MM.1S (cell line): Measurements from ENCODE around the gene OSBP2.

Experiments
- DNase-seq: peaks from one replicate; pipeline ENCODE4 v3.0.0-alpha.2; 2015
- H2AFZ ChIP-seq: fragments of 300-600 bp; sonication (generic); 2 replicates; pipeline ENCODE4 v1.6.0; 2016; ENCODE audit warnings: antibody characterized with exemption, low read length
- H3F3A ChIP-seq: fragments of 300-600 bp; sonication (generic); 2 replicates; pipeline ENCODE4 v1.6.1; 2016; ENCODE audit warnings: mild to moderate bottlenecking, antibody characterized with exemption, low read length, moderate library complexity, mixed read lengths; ENCODE audit not compliant: insufficient read depth
- H3K27ac ChIP-seq: fragments of 300-600 bp; sonication (generic); 2 replicates; pipeline ENCODE4 v1.5.1; 2016; ENCODE audit warnings: mild to moderate bottlenecking, low read length
- H3K27me3 ChIP-seq: fragments of 300-600 bp; sonication (generic); replicated peaks from 2 replicates; pipeline ENCODE4 v1.6.0; 2016; ENCODE audit warnings: low read length; ENCODE audit not compliant: insufficient read depth
- H3K36me3 ChIP-seq: fragments of 300-600 bp; sonication (generic); replicated peaks from 2 replicates; pipeline ENCODE4 v1.6.1; 2016; ENCODE audit warnings: mild to moderate bottlenecking, low read length, mixed read lengths; ENCODE audit not compliant: insufficient read depth
- H3K4me1 ChIP-seq: fragments of 300-600 bp; sonication (generic); 2 replicates; pipeline ENCODE4 v1.6.1; 2016; ENCODE audit warnings: low read length, mixed read lengths
- H3K4me2 ChIP-seq: fragments of 300-600 bp; sonication (generic); 2 replicates; pipeline ENCODE4 v1.6.0; 2016; ENCODE audit warnings: low read depth, low read length
- H3K4me3 ChIP-seq: fragments of 300-600 bp; sonication (generic); 2 replicates; pipeline ENCODE4 v1.5.1; 2016; ENCODE audit warnings: low read length, mixed read lengths
- H3K79me2 ChIP-seq: fragments of 300-600 bp; sonication (generic); 2 replicates; pipeline ENCODE4 v1.6.1; 2016; ENCODE audit warnings: mixed run types, low read length, mixed read lengths
- H3K9ac ChIP-seq: fragments of 300-600 bp; sonication (generic); 2 replicates; pipeline ENCODE4 v1.6.1; 2016; ENCODE audit warnings: low read length, mixed read lengths
- H3K9me2 ChIP-seq: fragments of 300-600 bp; sonication (generic); replicated peaks from 2 replicates; pipeline ENCODE4 v1.6.1; 2016; ENCODE audit warnings: mild to moderate bottlenecking, low read length, mixed read lengths; ENCODE audit not compliant: insufficient read depth
- H3K9me3 ChIP-seq: fragments of 300-600 bp; sonication (generic); replicated peaks from 2 replicates; pipeline ENCODE4 v1.6.1; 2016; ENCODE audit warnings: mild to moderate bottlenecking, low read length, mixed read lengths; ENCODE audit not compliant: insufficient read depth
- H4K20me1 ChIP-seq: fragments of 300-600 bp; sonication (generic); 2 replicates; pipeline ENCODE4 v1.6.1; 2016; ENCODE audit warnings: mild to moderate bottlenecking, low read length, moderate library complexity, mixed read lengths; ENCODE audit not compliant: insufficient read depth
- EZH2 ChIP-seq: fragments of 300-600 bp; sonication (generic); optimal IDR thresholded peaks from 2 replicates; pipeline ENCODE3; 2017; ENCODE audit warnings: low read depth, mild to moderate bottlenecking, antibody characterized with exemption, low read length, mixed read lengths
- EZH2phosphoT487 ChIP-seq: fragments of 300-600 bp; sonication (generic); IDR thresholded peaks from 2 replicates; pipeline ENCODE4 v1.6.1; 2018; ENCODE audit warnings: antibody characterized with exemption, low read length
- TF ChIP-seq, protein P1 (sequence below): fragments of 300-600 bp; sonication (generic); IDR thresholded peaks from 2 replicates; pipeline ENCODE4 v1.5.1; 2016; ENCODE audit warnings: antibody characterized with exemption, low read length, mixed read lengths

OSBP2 gene

DNA sequence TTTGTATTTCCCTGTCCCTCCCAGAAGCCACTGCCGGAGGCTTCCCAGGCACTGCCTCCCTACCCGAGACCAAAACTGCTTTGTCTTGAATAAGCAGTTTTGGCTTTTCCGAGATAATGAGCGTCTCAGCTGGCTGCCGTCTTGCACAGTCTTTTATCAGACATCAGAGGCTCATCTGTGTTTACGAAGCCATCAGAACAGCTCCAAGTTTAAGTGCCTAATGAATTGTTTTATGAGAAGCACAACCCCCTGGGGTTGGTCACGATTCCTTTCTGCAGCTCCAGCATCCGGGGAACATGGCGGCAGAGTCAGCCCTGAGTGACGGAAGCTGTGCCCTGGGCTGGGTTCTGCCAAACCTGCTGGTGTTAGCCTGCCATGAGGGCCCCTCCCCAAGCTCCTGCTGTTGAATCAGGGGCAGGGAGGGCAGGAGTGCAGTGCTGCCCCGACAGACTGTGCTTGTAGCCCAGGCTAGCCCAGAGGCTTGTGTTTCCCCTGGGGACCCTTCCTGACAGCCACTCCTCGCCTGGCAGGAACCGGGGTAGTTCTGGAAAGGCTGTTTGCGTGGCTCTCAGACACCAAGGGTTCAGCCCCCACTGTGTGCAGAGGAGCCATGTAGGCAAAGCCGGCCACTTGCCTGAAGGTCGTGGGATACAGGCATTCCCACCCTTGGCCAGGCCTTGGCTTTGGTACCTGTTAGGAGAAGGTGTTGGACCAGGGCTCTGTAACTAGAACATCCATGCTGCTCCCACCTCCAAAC, 177.8 kb downstream of the OSBP2 start:
- Histone ChIP-seq H3K79me2 (no peaks in the 10 kb centered on the region), H2AFZ (no peak overlapping the region)
- TF ChIP-seq EZH2 (no peak), EZH2phosphoT487 (no peak)
- TF ChIP-seq, protein P1, sequence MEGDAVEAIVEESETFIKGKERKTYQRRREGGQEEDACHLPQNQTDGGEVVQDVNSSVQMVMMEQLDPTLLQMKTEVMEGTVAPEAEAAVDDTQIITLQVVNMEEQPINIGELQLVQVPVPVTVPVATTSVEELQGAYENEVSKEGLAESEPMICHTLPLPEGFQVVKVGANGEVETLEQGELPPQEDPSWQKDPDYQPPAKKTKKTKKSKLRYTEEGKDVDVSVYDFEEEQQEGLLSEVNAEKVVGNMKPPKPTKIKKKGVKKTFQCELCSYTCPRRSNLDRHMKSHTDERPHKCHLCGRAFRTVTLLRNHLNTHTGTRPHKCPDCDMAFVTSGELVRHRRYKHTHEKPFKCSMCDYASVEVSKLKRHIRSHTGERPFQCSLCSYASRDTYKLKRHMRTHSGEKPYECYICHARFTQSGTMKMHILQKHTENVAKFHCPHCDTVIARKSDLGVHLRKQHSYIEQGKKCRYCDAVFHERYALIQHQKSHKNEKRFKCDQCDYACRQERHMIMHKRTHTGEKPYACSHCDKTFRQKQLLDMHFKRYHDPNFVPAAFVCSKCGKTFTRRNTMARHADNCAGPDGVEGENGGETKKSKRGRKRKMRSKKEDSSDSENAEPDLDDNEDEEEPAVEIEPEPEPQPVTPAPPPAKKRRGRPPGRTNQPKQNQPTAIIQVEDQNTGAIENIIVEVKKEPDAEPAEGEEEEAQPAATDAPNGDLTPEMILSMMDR: no peak

DNA sequence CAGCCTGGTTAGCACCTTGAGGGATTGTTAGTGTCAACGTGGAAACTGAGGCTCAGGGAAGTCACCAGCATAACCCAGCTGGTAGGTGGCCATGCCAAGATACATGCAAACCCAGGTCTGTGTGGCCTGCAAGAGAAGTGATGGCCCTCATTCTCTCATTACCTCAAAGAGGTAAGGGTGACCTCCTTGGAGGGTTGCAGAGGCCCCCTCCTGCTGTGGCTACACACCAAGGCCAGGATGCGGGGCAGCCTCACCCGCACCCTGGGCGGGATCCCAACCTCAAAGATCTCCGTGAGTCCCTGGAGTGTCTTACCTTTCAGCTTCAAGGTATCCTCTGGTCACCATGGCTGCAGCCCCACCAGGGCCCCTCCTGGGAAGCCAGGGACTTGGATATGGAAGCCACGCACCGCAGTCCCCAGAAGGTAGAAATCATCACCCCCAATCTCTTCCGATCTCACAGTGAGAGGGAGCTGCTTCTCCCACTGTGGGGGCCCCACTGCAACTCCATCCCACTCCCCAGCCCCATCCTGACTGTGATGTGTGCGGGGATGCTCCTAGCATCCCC, 178.5 kb downstream of the OSBP2 start:
- TF ChIP-seq, protein P1: no peak
- TF ChIP-seq EZH2phosphoT487 (no peak), EZH2 (no peak)
- H3K27ac ChIP-seq: no peak overlapping the region
- no peaks in the 10 kb centered on the region for H3K4me1 ChIP-seq
- no peaks in the 10 kb centered on the region for H3K27me3 ChIP-seq
- H3K79me2 ChIP-seq: no peaks in the 10 kb centered on the region
- H2AFZ ChIP-seq: no peak overlapping the region
- no peak overlapping the region for H3K9ac ChIP-seq
- H3K4me2 ChIP-seq: no peak overlapping the region
- H4K20me1 ChIP-seq: no peaks in the 10 kb centered on the region; the same call in 1 of the 2 replicates
- no peak for DNase-seq
- no peaks in the 10 kb centered on the region for H3F3A ChIP-seq
- H3K36me3 ChIP-seq: no peaks in the 10 kb centered on the region
- H3K9me3 ChIP-seq: no peaks in the 10 kb centered on the region
- H3K9me2 ChIP-seq: no peaks in the 10 kb centered on the region
- no peak overlapping the region for H3K4me3 ChIP-seq

More for the DNA sequence above, 177.8 kb downstream of the OSBP2 start:
- Histone ChIP-seq H4K20me1 (no peaks in the 10 kb centered on the region; the same call in 1 of the 2 replicates), H3K27me3 (no peaks in the 10 kb centered on the region), H3F3A (no peaks in the 10 kb centered on the region), H3K36me3 (no peaks in the 10 kb centered on the region), H3K9ac (no peak overlapping the region), H3K9me3 (no peaks in the 10 kb centered on the region), H3K9me2 (no peaks in the 10 kb centered on the region), H3K4me2 (no peak overlapping the region), H3K4me1 (no peaks in the 10 kb centered on the region), H3K4me3 (no peak overlapping the region), H3K27ac (no peak overlapping the region)
- DNase-seq: no peak

DNA sequence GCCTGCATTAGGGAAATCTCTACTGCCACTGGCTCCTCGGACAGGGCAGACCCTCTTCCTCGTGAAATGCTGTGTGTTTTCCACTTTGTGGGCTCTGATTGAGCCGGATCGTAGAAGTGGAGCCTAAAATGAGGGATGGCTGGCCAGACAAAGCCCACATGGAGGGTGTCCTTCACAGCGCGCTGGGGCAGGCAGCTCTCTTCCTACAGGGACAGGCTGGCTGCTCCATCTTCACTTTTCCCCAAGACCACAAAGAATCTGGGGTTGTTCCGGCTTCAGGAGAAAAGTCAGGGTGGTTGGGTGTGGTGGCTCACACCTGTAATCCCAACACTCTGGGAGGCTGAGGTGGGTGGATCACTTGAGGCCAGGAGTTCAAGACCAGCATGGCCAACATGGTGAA, 179.0 kb downstream of the OSBP2 start:
- no peaks in the 10 kb centered on the region for H3K79me2 ChIP-seq
- H3K36me3 ChIP-seq: no peaks in the 10 kb centered on the region
- H3K9ac ChIP-seq: no peak overlapping the region

More for the DNA sequence above, 179.0 kb downstream of the OSBP2 start:
- no peaks in the 10 kb centered on the region for H3K4me1 ChIP-seq
- H3K4me3 ChIP-seq: no peak overlapping the region
- no peaks in the 10 kb centered on the region for H3K27me3 ChIP-seq
- H3K9me3 ChIP-seq: no peaks in the 10 kb centered on the region
- H3K9me2 ChIP-seq: no peaks in the 10 kb centered on the region
- H3K27ac ChIP-seq: no peak overlapping the region
- TF ChIP-seq EZH2phosphoT487: no peak
- TF ChIP-seq, protein P1: no peak
- no peak for TF ChIP-seq EZH2
- no peaks in the 10 kb centered on the region; the same call in 1 of the 2 replicates for H4K20me1 ChIP-seq
- H3F3A ChIP-seq: no peaks in the 10 kb centered on the region
- DNase-seq: no peak
- H2AFZ ChIP-seq: no peak overlapping the region
- no peak overlapping the region for H3K4me2 ChIP-seq
